HAP-1 (cell line): ENCODE data around the gene CENPM.

Experiments
- DNase-seq, 2 experiments: peaks; one replicate each; pipeline ENCODE4 v3.0.0-alpha.2; 2016 to 2020; ENCODE audit warnings: low spot score in 2 of 2
- H3K27me3 ChIP-seq: fragments of 250-450 bp; sonication (Bioruptor Pico); 2 replicates; pipeline ENCODE4 v1.5.1; 2020; ENCODE audit warnings: low read depth, mild to moderate bottlenecking, moderate library complexity
- H3K36me3 ChIP-seq: fragments of 250-450 bp; sonication (Bioruptor Pico); replicated peaks from 2 replicates; pipeline ENCODE4 v1.5.1; 2020; ENCODE audit warnings: mild to moderate bottlenecking
- H3K4me1 ChIP-seq: fragments of 250-450 bp; sonication (Bioruptor Pico); 2 replicates; pipeline ENCODE4 v1.5.1; 2020; ENCODE audit warnings: mild to moderate bottlenecking
- H3K4me3 ChIP-seq: fragments of 250-450 bp; sonication (Bioruptor Pico); 2 replicates; pipeline ENCODE4 v1.5.1; 2020; ENCODE audit warnings: mild to moderate bottlenecking, moderate library complexity
- H3K9me3 ChIP-seq: fragments of 250-450 bp; sonication (Bioruptor Pico); 2 replicates; pipeline ENCODE4 v1.5.1; 2020; ENCODE audit warnings: mild to moderate bottlenecking, moderate library complexity
- in situ Hi-C: fragments of 300-500 bp; cut with MboI; formaldehyde crosslinking; loops from 3 replicates; pipeline ENCODE4 v1.14.3; 2020; ENCODE audit warnings: low sequenced_read_pairs, inconsistent platforms, mixed read lengths

Gene CENPM

DNA sequence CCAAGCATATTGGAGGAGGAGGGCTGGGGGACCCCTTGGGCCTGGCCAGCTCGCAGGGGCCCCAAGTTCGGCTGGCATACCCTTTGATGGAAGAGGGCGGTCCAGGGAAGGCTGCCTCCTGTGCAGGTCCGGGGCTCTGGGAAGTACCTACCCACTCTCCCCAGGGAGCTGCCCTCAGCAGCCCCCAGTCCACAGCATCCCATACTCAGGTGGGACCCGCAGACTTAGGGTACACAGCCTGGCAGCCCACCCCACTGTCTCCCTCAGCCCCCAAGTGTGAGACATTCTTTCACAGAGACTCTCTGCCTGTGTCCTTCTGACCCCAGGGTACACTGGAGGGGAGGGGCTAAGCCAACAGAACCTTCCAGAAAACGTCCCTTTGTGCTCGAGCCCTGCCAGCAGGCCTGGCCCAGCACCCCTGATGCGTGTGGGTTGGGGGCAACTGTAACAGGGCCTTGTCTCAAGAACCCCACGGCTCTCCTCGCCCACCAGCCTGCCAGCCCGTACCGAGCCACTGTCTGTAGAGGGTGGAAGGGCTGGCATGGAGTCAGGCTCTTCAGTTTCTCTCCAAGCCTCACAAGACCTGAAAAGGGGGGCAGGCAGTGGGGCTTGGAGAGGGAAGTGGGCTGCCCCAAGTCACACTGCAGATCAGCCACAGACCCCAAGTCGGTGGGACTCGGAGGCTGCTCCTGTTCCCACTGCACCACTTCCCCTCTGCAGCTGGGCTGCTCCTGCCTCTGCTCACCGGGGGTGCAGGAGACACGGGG lies 13.4 kb downstream of the CENPM start:
- no peaks in the 10 kb centered on the region for H3K9me3 ChIP-seq
- no peaks in the 10 kb centered on the region for H3K27me3 ChIP-seq
- H3K4me3 ChIP-seq = no peak overlapping the region
- DNase-seq = no peak
- H3K36me3 ChIP-seq = peaks cover 29% of the 10 kb centered on the region
- H3K4me1 ChIP-seq = no peaks in the 10 kb centered on the region
- in situ Hi-C loops = no loop called here

DNA sequence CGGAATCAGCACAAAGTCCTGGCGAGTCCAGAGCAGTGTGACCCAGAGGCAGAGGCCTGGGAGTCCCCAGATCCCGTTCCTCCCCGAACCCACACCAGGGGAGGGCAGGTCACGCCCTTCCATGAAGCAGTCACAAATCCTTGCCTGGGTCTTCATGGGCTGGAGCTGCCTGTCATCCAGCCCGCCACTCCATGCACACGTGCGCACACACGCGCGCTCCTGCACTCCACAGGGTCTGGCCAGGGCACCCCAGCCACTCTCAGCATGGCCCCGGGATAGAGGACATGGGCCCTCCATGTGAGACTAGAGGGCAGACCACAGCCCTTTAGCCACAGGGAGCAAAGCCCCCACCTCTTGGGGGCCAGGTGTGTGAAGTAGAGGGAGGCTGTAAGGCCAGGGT lies 14.6 kb downstream of the CENPM start:
- peaks cover 25% of the 10 kb centered on the region for H3K36me3 ChIP-seq
- in situ Hi-C loops = no loop called here
- H3K4me1 ChIP-seq = no peaks in the 10 kb centered on the region

DNA sequence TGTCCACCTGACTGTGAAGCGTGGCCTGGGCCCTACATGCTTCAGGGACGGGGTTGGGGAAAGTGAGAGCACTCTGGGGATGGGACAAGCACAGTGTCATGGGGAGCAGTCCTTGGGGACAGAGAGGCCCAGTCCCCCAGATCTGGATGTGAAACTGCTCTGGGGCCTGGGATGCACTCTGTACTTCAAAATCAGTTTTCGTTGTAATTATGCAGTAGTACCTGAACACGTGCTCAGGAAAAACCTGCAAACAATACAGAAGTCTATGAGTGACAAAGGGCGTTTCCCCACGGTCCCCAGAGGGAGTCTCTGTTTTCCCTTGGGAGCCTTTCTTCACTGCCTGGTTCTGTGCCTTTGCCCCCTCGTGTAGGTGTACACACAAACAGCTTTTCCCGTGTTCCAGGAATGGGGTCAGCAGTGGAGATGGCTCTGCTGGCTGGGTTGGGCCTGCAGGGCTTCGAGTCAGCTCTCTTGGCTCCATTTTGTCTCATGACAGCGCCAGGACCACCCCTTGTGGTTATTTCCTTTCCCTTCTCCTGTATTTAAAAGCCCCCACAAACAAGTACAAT lies 15.2 kb downstream of the CENPM start:
- Histone ChIP-seq H3K36me3 (peaks cover 20% of the 10 kb centered on the region), H3K9me3 (no peaks in the 10 kb centered on the region), H3K4me1 (no peaks in the 10 kb centered on the region; the same call in 1 of the 2 replicates), H3K27me3 (no peaks in the 10 kb centered on the region), H3K4me3 (no peak overlapping the region)
- peak in 1 of 2 experiments; percentile 42 for DNase-seq
- in situ Hi-C loops = no loop called here

More for the DNA sequence above, 14.6 kb downstream of the CENPM start:
- no peaks in the 10 kb centered on the region for H3K9me3 ChIP-seq
- no peaks in the 10 kb centered on the region for H3K27me3 ChIP-seq
- no peak overlapping the region for H3K4me3 ChIP-seq
- peak in 1 of 2 experiments; percentile 14 for DNase-seq

DNA sequence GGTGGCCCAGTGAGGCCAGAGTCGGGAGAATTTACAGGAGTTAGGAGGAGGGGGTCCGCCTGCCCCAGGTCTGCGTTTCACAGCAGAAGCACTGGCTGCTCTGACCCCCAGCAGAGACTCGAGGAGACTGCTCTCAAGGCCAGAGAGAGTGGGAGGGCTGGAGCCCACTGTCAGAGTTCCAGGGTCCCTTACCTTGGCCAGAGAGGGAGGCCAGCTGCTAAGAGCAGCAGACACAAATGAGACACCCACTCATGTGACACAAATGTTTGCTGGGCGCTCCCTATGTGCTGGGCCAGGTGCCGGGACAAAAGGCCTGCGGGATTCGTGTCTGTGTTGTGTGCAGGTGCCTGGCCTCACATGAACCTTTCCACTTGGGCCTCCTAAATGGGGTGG lies 17.5 kb downstream of the CENPM start:
- H3K4me1 ChIP-seq = peaks cover 3% of the 10 kb centered on the region; the same call in 1 of the 2 replicates
- DNase-seq = peak in 1 of 2 experiments; percentile 26
- H3K9me3 ChIP-seq = no peaks in the 10 kb centered on the region
- peaks cover 6% of the 10 kb centered on the region; the same call in 1 of the 2 replicates for H3K36me3 ChIP-seq
- H3K27me3 ChIP-seq = peaks cover 6% of the 10 kb centered on the region
- no peak overlapping the region for H3K4me3 ChIP-seq
- in situ Hi-C loops = no loop called here

DNA sequence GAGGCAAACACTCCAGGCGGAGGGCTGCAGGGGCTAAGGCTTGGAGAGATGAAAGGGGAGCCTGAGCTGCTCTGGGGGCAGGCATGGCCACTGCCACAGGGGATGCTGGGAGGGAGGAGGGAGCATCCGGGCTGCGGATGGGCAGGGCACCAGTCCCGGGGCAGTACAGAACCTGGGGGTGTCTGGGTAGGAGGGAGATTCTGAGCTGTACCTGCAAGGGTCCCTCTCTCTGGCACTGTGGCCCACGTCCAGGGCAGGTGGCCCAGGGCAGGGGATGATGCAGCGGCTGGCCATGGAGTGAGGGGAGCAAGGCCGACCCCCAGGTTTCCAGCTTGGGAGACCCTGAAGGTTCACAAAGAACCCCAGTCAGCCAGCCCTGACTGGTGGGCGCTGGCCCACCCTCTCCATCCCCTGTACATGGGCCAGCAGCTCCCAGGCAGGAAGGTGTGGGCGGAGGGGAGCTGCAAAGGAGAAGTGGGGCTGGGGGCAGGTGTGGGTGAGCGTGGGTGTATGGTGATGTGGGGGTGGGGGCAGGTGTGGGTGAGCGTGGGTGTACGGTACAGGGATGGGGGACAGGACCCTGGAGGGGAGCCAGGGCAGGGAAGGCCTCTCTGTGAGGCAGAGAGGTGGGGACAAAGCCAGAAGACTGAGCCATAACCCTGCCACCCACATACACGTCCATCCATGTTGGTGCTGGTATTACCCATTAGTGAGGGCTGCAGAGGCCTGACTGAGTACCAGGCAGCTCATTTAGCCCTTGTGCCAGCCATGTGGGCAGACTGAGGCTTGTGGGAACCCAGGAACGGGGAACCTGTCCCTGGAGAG lies 18.1 kb downstream of the CENPM start:
- Histone ChIP-seq H3K27me3 (peaks cover 6% of the 10 kb centered on the region), H3K36me3 (peaks cover 3% of the 10 kb centered on the region; the same call in 1 of the 2 replicates), H3K4me3 (no peak overlapping the region), H3K9me3 (no peaks in the 10 kb centered on the region), H3K4me1 (peaks cover 3% of the 10 kb centered on the region; the same call in 1 of the 2 replicates)
- peak in 1 of 2 experiments; percentile 17 for DNase-seq
- in situ Hi-C loops = no loop called here

DNA sequence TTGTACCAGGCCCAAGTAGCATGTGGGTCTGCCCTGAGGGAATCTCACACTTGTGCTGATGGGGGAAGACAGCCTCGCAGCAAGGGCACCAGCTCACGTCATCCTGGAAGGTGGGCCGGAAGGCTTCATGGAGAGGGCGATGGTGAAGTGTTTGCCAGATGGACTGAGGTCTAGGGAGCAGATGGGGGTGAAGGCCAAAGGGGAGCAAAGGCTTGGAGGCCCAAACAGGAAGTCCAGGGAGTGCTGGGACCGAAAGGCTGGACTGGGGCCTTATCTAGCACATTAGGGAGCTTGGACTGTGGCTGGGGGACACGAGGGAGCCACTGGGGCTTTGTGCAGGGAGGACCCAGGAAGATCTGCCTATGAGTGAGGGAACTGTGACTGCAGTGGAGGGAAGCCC lies 19.1 kb downstream of the CENPM start:
- Histone ChIP-seq H3K36me3 (peaks cover 3% of the 10 kb centered on the region; the same call in 1 of the 2 replicates), H3K4me3 (no peak overlapping the region), H3K9me3 (no peaks in the 10 kb centered on the region), H3K4me1 (peaks cover 3% of the 10 kb centered on the region; the same call in 1 of the 2 replicates), H3K27me3 (peaks cover 6% of the 10 kb centered on the region)
- in situ Hi-C loops = no loop called here
- DNase-seq = no peak

DNA sequence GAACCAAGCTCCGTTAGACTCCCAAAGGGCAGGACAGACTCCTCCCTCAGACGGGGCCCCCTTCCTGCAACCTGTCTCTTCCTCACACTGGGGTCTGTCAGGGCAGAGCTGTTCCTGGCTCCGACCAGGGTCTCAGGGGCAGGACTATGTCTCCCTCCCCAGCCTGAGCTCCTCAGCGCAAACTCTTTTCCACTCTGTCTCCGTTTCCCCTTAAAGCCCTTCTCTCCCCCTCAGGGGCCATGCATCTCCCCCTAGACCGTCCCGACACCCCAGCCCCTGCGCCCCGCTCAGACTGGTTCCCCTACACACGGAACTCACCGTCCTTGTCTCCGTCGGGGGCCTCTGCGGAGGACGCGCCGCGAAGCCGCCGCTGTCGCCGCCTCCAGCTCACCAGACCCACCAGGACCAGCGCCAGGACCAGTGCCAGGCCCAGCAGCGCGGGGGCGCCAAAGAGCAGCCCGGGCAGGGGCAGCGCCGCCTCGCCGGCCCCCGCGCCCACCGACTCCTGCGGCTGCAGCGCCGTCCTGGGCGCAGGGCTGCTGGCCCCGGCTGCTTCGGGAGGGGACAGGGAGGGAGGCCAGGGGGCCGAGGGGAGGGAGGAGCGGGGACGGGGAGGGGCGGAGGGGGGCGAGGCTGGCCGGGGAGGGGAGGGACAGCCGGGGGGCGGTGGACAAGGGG lies 21.0 kb downstream of the CENPM start:
- Histone ChIP-seq H3K27me3 (peaks cover 6% of the 10 kb centered on the region), H3K36me3 (no peaks in the 10 kb centered on the region), H3K4me3 (peak overlapping the region; percentile 23), H3K4me1 (peaks cover 3% of the 10 kb centered on the region; the same call in 1 of the 2 replicates), H3K9me3 (no peaks in the 10 kb centered on the region)
- peak; percentile 59 to 85 for DNase-seq
- in situ Hi-C loops = no loop called here

DNA sequence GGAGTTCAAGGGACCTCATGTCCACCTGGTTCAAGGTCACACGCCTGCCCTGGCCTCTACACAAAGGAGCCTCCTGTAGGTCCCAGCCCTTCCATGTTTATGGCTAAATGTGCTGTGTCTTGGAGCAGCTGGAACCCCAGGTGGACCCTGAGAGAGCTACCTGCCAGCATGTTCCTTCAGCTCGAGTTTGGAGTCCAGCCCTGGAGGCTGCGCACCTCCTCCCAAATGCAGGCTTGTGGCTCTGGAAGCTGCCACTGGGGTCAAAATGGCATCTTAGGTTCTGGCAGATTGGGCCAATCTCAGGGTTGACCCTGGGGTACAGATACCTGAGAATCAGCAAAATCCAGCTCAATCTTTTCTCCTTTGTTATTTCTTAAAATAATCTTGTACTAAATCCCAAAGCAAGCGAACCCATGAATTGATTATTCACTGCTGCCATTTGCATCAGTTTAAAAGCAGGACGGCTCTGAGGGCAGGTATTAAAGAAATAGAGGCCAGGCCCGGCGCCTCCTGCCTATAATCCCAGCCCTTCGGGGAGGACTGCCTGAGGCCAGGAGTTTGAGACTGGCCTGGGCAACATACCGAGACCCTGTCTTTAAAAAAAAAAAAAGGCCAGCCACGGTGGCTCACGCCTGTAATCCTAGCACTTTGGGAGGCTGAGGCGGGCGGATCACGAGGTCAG lies 23.2 kb downstream of the CENPM start:
- H3K4me3 ChIP-seq = no peak overlapping the region
- DNase-seq = no peak
- peaks cover 6% of the 10 kb centered on the region for H3K27me3 ChIP-seq

DNA sequence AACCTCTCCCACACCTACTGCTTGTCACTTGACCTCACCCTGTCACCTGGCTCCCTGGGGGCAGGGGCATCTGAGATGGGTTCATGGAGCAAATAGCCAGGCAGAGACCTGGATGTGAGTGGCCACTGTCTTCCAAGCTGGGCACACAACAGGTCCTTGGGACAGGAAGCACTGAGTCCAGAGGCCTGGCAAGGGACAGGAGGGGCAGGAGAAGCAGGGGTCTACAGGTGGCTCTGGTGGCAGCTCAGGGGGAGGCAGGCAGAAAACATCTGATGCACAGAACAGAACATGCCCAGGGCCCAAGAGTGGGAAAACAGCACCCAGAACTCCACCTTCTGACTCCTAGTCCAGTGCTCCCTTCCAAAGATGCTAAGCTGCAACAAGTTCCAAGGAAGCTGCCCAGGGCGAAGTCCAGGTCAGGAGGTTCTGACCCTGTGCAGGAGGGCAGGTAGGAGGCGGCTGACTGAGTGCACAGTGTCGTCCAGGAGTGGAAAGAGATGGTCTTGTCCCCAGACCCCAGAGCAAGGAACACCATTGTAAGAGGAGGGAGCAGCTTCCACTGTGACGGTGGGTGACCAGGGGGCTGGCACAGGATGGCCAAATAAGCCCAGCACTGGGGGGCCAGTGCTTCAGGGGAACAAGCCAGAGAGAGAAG lies 23.9 kb downstream of the CENPM start:
- in situ Hi-C loops = no loop called here
- H3K9me3 ChIP-seq = no peaks in the 10 kb centered on the region
- H3K27me3 ChIP-seq = peaks cover 6% of the 10 kb centered on the region
- H3K4me3 ChIP-seq = no peak overlapping the region
- H3K4me1 ChIP-seq = peaks cover 3% of the 10 kb centered on the region; the same call in 1 of the 2 replicates
- no peaks in the 10 kb centered on the region for H3K36me3 ChIP-seq
- DNase-seq = no peak

More for the DNA sequence above, 23.2 kb downstream of the CENPM start:
- in situ Hi-C loops = no loop called here
- Histone ChIP-seq H3K9me3 (no peaks in the 10 kb centered on the region), H3K4me1 (peaks cover 3% of the 10 kb centered on the region; the same call in 1 of the 2 replicates), H3K36me3 (no peaks in the 10 kb centered on the region)

DNA sequence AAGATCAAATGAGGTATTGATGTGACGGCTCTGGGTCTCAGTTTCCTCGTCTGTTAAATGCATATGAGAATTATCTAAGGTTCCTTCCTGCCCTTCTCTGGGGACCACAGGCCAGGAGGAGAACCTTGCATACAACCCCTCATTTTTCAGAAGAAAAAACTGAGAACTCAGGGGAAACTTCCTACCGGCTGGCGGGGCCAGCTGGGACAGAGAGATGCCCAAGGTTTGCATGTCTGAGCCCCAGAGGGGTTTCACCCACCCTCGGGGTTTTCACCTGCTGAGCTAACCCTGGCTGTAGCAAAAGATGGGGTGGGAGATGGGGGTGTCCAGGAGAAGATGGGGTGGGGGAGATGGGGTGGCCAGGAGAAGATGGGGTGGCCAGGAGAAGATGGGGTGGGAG lies 24.6 kb downstream of the CENPM start:
- in situ Hi-C loops = no loop called here
- H3K4me3 ChIP-seq = no peak overlapping the region
- peaks cover 3% of the 10 kb centered on the region; the same call in 1 of the 2 replicates for H3K4me1 ChIP-seq
- peaks cover 6% of the 10 kb centered on the region for H3K27me3 ChIP-seq
- no peak for DNase-seq
- no peaks in the 10 kb centered on the region for H3K36me3 ChIP-seq
- H3K9me3 ChIP-seq = no peaks in the 10 kb centered on the region

DNA sequence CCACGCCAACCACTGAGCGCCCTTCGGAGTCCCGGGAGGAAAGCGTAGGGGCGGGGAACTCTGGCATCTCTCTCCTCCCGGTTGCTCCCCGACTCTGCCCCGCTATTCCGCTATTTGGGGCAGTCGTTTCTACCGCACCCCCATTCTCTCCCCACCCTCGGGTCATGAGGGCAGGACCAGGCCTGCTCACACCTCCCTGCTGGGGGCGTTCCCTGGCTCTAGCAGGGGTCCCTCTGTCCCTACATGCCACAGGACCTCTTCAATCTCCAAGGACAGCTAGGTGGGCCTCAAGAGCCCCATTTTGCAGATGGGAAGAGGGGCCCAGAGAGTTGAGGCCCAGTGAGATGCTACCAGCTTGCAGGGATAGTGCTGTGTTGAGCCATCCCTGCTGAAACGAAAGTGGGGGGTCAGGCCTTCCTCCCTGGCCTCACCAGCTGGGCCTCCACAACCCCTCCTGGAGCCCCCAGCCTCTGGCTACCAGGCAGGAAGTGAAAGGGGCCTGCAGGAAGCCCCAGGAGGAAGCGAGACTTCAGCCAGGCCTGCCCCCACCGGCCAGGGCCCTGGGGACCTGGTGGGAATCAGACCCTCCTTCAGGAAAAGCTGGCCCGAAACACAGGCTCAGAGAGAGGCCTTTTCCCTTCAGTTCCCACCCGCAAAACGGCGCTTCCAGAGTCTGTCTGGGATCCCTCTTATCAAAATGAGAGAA lies 26.5 kb downstream of the CENPM start:
- H3K4me3 ChIP-seq = no peak overlapping the region
- H3K27me3 ChIP-seq = peaks cover 3% of the 10 kb centered on the region
- no peak for DNase-seq
- no peaks in the 10 kb centered on the region for H3K9me3 ChIP-seq
- in situ Hi-C loops = no loop called here
- H3K36me3 ChIP-seq = no peaks in the 10 kb centered on the region
- H3K4me1 ChIP-seq = no peaks in the 10 kb centered on the region; the same call in 1 of the 2 replicates
